ENCODE data around the gene LUZP2.

Gene LUZP2

DNA sequence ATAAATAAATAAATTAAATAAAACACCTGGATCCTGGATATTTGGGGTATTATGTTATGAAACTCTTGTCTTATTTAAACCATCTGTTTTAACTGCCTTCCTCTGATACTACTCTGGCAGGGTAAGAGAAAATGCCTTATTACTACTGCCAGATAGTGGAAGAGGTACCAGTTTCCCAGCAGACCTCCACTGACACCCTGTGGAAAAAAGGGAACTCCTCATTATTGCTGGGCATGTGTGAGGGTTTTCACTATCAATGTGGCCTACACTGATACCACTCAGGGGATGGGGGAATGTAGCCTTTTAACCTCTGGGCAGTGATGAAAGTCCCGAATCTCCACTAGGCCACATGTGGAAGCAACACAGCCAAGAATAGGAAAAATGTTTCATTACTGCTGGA, 121.0 kb downstream of the LUZP2 start:
- no peaks in the 10 kb centered on the region for H3K79me1 ChIP-seq (ENCODE audit: low read length)
- H3K36me3 ChIP-seq (ENCODE audit: control insufficient read depth in 1 of 2, insufficient read depth in 2 of 2, low read length in 2 of 2): no peaks in the 10 kb centered on the region
- no peak overlapping the region for H3K23ac ChIP-seq (ENCODE audit: low read length)
- H3K18ac ChIP-seq (ENCODE audit: low read length): no peak overlapping the region
- no peaks in the 10 kb centered on the region for H3K27me3 ChIP-seq (ENCODE audit: insufficient read depth, low read length)
- no CpG with 5 or more reads among the region's 1 CpG for WGBS (ENCODE audit: extremely low coverage, insufficient coverage, insufficient read length)
- H3K4me2 ChIP-seq (ENCODE audit: low read length): no peak overlapping the region
- no peak overlapping the region for H3K27ac ChIP-seq (ENCODE audit: low read depth, low read length)
- no peak for DNase-seq
- no peaks in the 10 kb centered on the region for H3K9me3 ChIP-seq (ENCODE audit: insufficient read depth, low read depth, low read length)
- no peak overlapping the region for H2BK5ac ChIP-seq (ENCODE audit: low read depth, low read length, poor library complexity)
- no peak overlapping the region for H4K12ac ChIP-seq (ENCODE audit: low read depth, low read length)
- no peak overlapping the region for H4K8ac ChIP-seq (ENCODE audit: low read depth, low read length)
- no peak overlapping the region for H4K91ac ChIP-seq (ENCODE audit: low read depth, low read length)
- H3K14ac ChIP-seq (ENCODE audit: low read length): no peak overlapping the region
- H2BK120ac ChIP-seq (ENCODE audit: insufficient read depth, low read length, poor library complexity): no peak overlapping the region
- no peak overlapping the region for H2BK12ac ChIP-seq (ENCODE audit: low read length)
- H3K9ac ChIP-seq (ENCODE audit: low read length): no peak overlapping the region
- no peak overlapping the region for H3K4me3 ChIP-seq (ENCODE audit: low read depth, low read length)
- no peak overlapping the region for H2AK5ac ChIP-seq (ENCODE audit: low read length)
- no peak overlapping the region for H3K4ac ChIP-seq (ENCODE audit: low read depth, low read length)
- no peak overlapping the region for H2AFZ ChIP-seq (ENCODE audit: insufficient read depth, low read length, poor library complexity)
- no peaks in the 10 kb centered on the region for H3K4me1 ChIP-seq (ENCODE audit: control insufficient read depth in 1 of 2, insufficient read depth in 2 of 2, low read length in 2 of 2)
- H3K79me2 ChIP-seq (ENCODE audit: control insufficient read depth, insufficient read depth, low read length, poor library complexity): no peaks in the 10 kb centered on the region

DNA sequence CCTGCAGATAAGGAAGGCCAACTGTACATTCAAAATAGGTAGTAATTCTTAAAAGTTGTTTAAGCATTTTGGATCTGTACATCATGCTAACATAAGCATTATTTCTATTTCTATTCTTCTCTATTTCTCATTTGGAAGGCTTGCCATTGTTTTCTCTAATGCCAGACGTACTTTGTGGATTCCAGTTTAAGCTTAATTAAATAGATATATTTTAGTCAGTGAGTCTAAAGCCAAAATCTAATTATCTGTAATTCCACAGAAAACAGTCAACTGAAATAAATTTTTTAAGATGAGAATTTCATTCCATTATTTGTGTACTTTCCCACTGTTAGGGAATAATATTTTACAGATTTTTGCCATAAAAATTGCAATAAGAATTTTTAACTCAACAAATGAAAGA, 123.0 kb downstream of the LUZP2 start:
- Histone ChIP-seq H3K18ac (ENCODE audit: low read length) (no peak overlapping the region), H2BK5ac (ENCODE audit: low read depth, low read length, poor library complexity) (no peak overlapping the region), H2BK12ac (ENCODE audit: low read length) (no peak overlapping the region), H3K79me2 (ENCODE audit: control insufficient read depth, insufficient read depth, low read length, poor library complexity) (no peaks in the 10 kb centered on the region), H4K8ac (ENCODE audit: low read depth, low read length) (no peak overlapping the region), H4K91ac (ENCODE audit: low read depth, low read length) (no peak overlapping the region), H3K4me1 (ENCODE audit: control insufficient read depth in 1 of 2, insufficient read depth in 2 of 2, low read length in 2 of 2) (no peaks in the 10 kb centered on the region), H3K23ac (ENCODE audit: low read length) (no peak overlapping the region), H3K9ac (ENCODE audit: low read length) (no peak overlapping the region), H2AFZ (ENCODE audit: insufficient read depth, low read length, poor library complexity) (no peak overlapping the region), H3K4me2 (ENCODE audit: low read length) (no peak overlapping the region), H3K36me3 (ENCODE audit: control insufficient read depth in 1 of 2, insufficient read depth in 2 of 2, low read length in 2 of 2) (no peaks in the 10 kb centered on the region), H2AK5ac (ENCODE audit: low read length) (no peak overlapping the region), H3K27me3 (ENCODE audit: insufficient read depth, low read length) (no peaks in the 10 kb centered on the region), H3K4me3 (ENCODE audit: low read depth, low read length) (no peak overlapping the region), H4K12ac (ENCODE audit: low read depth, low read length) (no peak overlapping the region), H2BK120ac (ENCODE audit: insufficient read depth, low read length, poor library complexity) (no peak overlapping the region), H3K9me3 (ENCODE audit: insufficient read depth, low read depth, low read length) (no peaks in the 10 kb centered on the region), H3K4ac (ENCODE audit: low read depth, low read length) (no peak overlapping the region), H3K14ac (ENCODE audit: low read length) (no peak overlapping the region), H3K79me1 (ENCODE audit: low read length) (no peaks in the 10 kb centered on the region), H3K27ac (ENCODE audit: low read depth, low read length) (no peak overlapping the region)
- WGBS (ENCODE audit: extremely low coverage, insufficient coverage, insufficient read length): no CpG with 5 or more reads among the region's 1 CpG
- no peak for DNase-seq

DNA sequence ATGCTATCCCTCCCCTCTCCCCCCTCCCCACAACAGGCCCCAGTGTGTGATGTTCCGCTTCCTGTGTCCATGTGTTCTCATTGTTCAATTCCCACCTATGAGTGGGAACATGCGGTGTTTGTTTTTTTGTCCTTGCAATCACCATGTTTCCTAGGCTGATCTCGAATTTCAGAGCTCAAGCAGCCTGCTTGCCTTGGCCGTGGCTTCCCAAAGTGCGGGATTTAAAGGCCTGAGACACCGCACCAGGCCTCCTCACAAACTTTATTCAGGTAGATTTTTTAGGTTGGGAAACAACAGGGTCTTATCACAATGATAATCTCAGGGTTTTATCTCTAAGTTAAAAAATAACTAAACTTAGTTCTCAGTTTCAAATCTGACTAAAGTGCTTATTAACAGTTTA, 125.4 kb downstream of the LUZP2 start:
- Histone ChIP-seq H2BK5ac (ENCODE audit: low read depth, low read length, poor library complexity) (no peak overlapping the region), H3K27ac (ENCODE audit: low read depth, low read length) (no peak overlapping the region), H4K8ac (ENCODE audit: low read depth, low read length) (no peak overlapping the region), H3K4me2 (ENCODE audit: low read length) (no peak overlapping the region), H3K9me3 (ENCODE audit: insufficient read depth, low read depth, low read length) (no peaks in the 10 kb centered on the region), H3K14ac (ENCODE audit: low read length) (no peak overlapping the region), H2BK120ac (ENCODE audit: insufficient read depth, low read length, poor library complexity) (no peak overlapping the region), H3K4me3 (ENCODE audit: low read depth, low read length) (no peak overlapping the region), H3K23ac (ENCODE audit: low read length) (no peak overlapping the region), H2AFZ (ENCODE audit: insufficient read depth, low read length, poor library complexity) (no peak overlapping the region), H2AK5ac (ENCODE audit: low read length) (no peak overlapping the region), H3K79me2 (ENCODE audit: control insufficient read depth, insufficient read depth, low read length, poor library complexity) (no peaks in the 10 kb centered on the region), H3K79me1 (ENCODE audit: low read length) (no peaks in the 10 kb centered on the region), H3K36me3 (ENCODE audit: control insufficient read depth in 1 of 2, insufficient read depth in 2 of 2, low read length in 2 of 2) (no peaks in the 10 kb centered on the region), H3K9ac (ENCODE audit: low read length) (no peak overlapping the region), H3K27me3 (ENCODE audit: insufficient read depth, low read length) (no peaks in the 10 kb centered on the region), H4K91ac (ENCODE audit: low read depth, low read length) (no peak overlapping the region), H2BK12ac (ENCODE audit: low read length) (no peak overlapping the region), H4K12ac (ENCODE audit: low read depth, low read length) (no peak overlapping the region), H3K18ac (ENCODE audit: low read length) (no peak overlapping the region), H3K4ac (ENCODE audit: low read depth, low read length) (no peak overlapping the region), H3K4me1 (ENCODE audit: control insufficient read depth in 1 of 2, insufficient read depth in 2 of 2, low read length in 2 of 2) (no peaks in the 10 kb centered on the region)
- WGBS (ENCODE audit: extremely low coverage, insufficient coverage, insufficient read length): no CpG with 5 or more reads among the region's 6 CpGs
- DNase-seq: no peak

DNA sequence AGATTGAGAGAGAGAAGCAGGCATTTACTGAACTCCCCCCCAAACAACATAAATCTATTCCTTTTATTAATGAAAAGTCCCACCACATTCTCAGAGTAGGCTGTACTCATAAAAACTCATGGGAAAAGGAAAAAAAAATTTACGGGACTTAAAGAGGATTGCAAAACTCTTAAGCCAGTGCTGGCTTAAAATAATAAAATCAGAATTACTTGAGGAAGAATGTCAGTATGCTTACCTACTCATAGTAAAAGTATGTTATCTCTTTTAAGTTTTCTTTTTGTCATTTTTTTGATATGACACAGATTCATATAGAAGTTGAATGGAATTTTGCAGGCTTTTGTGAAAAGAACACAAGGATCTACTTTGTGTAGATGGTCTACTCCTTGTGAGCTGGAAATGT, 126.3 kb downstream of the LUZP2 start:
- WGBS (ENCODE audit: extremely low coverage, insufficient coverage, insufficient read length): no CpG with 5 or more reads among the region's 1 CpG
- no peaks in the 10 kb centered on the region for H3K9me3 ChIP-seq (ENCODE audit: insufficient read depth, low read depth, low read length)
- no peak overlapping the region for H4K91ac ChIP-seq (ENCODE audit: low read depth, low read length)
- no peaks in the 10 kb centered on the region for H3K79me1 ChIP-seq (ENCODE audit: low read length)
- no peak overlapping the region for H3K18ac ChIP-seq (ENCODE audit: low read length)
- no peak overlapping the region for H3K4ac ChIP-seq (ENCODE audit: low read depth, low read length)
- no peak overlapping the region for H4K8ac ChIP-seq (ENCODE audit: low read depth, low read length)
- no peak overlapping the region for H2BK12ac ChIP-seq (ENCODE audit: low read length)
- no peak overlapping the region for H2AK5ac ChIP-seq (ENCODE audit: low read length)
- no peaks in the 10 kb centered on the region for H3K79me2 ChIP-seq (ENCODE audit: control insufficient read depth, insufficient read depth, low read length, poor library complexity)
- no peak overlapping the region for H2BK120ac ChIP-seq (ENCODE audit: insufficient read depth, low read length, poor library complexity)
- H3K4me1 ChIP-seq (ENCODE audit: control insufficient read depth in 1 of 2, insufficient read depth in 2 of 2, low read length in 2 of 2): no peaks in the 10 kb centered on the region
- H3K27ac ChIP-seq (ENCODE audit: low read depth, low read length): no peak overlapping the region
- H3K14ac ChIP-seq (ENCODE audit: low read length): no peak overlapping the region
- no peak overlapping the region for H2BK5ac ChIP-seq (ENCODE audit: low read depth, low read length, poor library complexity)
- H3K9ac ChIP-seq (ENCODE audit: low read length): no peak overlapping the region
- no peak overlapping the region for H2AFZ ChIP-seq (ENCODE audit: insufficient read depth, low read length, poor library complexity)
- DNase-seq: peak; percentile 5 to 72
- H3K23ac ChIP-seq (ENCODE audit: low read length): no peak overlapping the region
- no peak overlapping the region for H3K4me3 ChIP-seq (ENCODE audit: low read depth, low read length)
- no peaks in the 10 kb centered on the region for H3K36me3 ChIP-seq (ENCODE audit: control insufficient read depth in 1 of 2, insufficient read depth in 2 of 2, low read length in 2 of 2)
- H3K27me3 ChIP-seq (ENCODE audit: insufficient read depth, low read length): no peaks in the 10 kb centered on the region
- no peak overlapping the region for H4K12ac ChIP-seq (ENCODE audit: low read depth, low read length)
- H3K4me2 ChIP-seq (ENCODE audit: low read length): no peak overlapping the region

Measured in trophoblast cell (in vitro differentiated cells and primary cell).